IMR-90 (cell line): ENCODE measurements around the gene OR8G1. TPM values are rescaled to one million over a fixed set of nuclear protein-coding genes. Genes with fewer than 3 reads are reported as not detected.

Source experiments
- ATAC-seq: fragments of 200-7000 bp; cut with Tn5 transposase; 2 replicates; pipeline ENCODE4 v1.9.1; 2020; ENCODE audit warnings: low read depth, mild to moderate bottlenecking, moderate library complexity
- BruUV-seq: library from RNA; stranded (reverse); fragments of 400-500 nt; replicated peaks from 2 replicates; lab custom pipeline; 2021; lab: Mats Ljungman, UMichigan
- CTCF ChIA-PET: fragments of 300-600 bp; formaldehyde crosslinking; extraction: SDS; loops from one replicate; lab custom pipeline; 2021; ENCODE audit warnings: antibody characterized with exemption; lab: Yijun Ruan, JAX
- POLR2A ChIA-PET: fragments of 300-600 bp; sonication (Branson Sonifier 250); formaldehyde crosslinking; loops from one replicate; lab custom pipeline; 2022; ENCODE audit warnings: antibody characterized with exemption; ENCODE audit not compliant: unreplicated experiment; lab: Charles Lee
- DNase-seq: peaks from one replicate; pipeline ENCODE4 v3.0.0; 2013
- H2AFZ ChIP-seq: replicated peaks from 2 replicates; pipeline ENCODE3; 2013; ENCODE audit warnings: low read length, mild to moderate bottlenecking; ENCODE audit not compliant: poor library complexity
- H2AK5ac ChIP-seq: 2 replicates; pipeline ENCODE4 v1.6.1; 2013; ENCODE audit warnings: low read depth, low read length, inconsistent platforms
- H2AK9ac ChIP-seq: replicated peaks from 2 replicates; pipeline ENCODE3; 2013; ENCODE audit warnings: mild to moderate bottlenecking, low read depth, low read length, moderate library complexity; ENCODE audit not compliant: poor library complexity
- H2BK120ac ChIP-seq: 2 replicates; pipeline ENCODE4 v1.6.1; 2013; ENCODE audit warnings: low read depth, low read length, inconsistent platforms
- H2BK15ac ChIP-seq: 3 replicates; pipeline ENCODE4 v1.6.1; 2013; ENCODE audit warnings: low read depth, low read length, inconsistent platforms
- H2BK20ac ChIP-seq: 2 replicates; pipeline ENCODE4 v1.6.1; 2013; ENCODE audit warnings: low read depth, mild to moderate bottlenecking, inconsistent platforms, low read length, moderate library complexity
- H2BK5ac ChIP-seq: 2 replicates; pipeline ENCODE4 v1.6.1; 2013; ENCODE audit warnings: mild to moderate bottlenecking, low read depth, low read length, inconsistent platforms; ENCODE audit not compliant: poor library complexity, severe bottlenecking
- H3K14ac ChIP-seq: replicated peaks from 2 replicates; pipeline ENCODE4 v1.6.1; 2013; ENCODE audit warnings: low read depth, low read length, inconsistent platforms
- H3K18ac ChIP-seq: 2 replicates; pipeline ENCODE4 v1.6.1; 2013; ENCODE audit warnings: low read depth, low read length, control low read depth
- H3K23ac ChIP-seq: 2 replicates; pipeline ENCODE4 v1.6.1; 2013; ENCODE audit warnings: low read depth, low read length, inconsistent platforms
- H3K27ac ChIP-seq: 2 replicates; pipeline ENCODE4 v1.5.1; 2013; ENCODE audit warnings: mild to moderate bottlenecking, control low read depth, low read length; ENCODE audit not compliant: insufficient read depth
- H3K27me3 ChIP-seq: 2 replicates; pipeline ENCODE4 v1.6.1; 2013; ENCODE audit warnings: low read length; ENCODE audit not compliant: control insufficient read depth, insufficient read depth
- H3K36me3 ChIP-seq: 2 replicates; pipeline ENCODE4 v1.6.1; 2013; ENCODE audit warnings: low read length, mixed read lengths; ENCODE audit not compliant: control insufficient read depth, insufficient read depth
- H3K4ac ChIP-seq: 2 replicates; pipeline ENCODE4 v1.6.1; 2013; ENCODE audit warnings: low read depth, low read length, inconsistent platforms
- H3K4me1 ChIP-seq: 2 replicates; pipeline ENCODE4 v1.6.1; 2013; ENCODE audit warnings: low read length, mixed read lengths; ENCODE audit not compliant: control insufficient read depth, insufficient read depth
- H3K4me2 ChIP-seq: 2 replicates; pipeline ENCODE4 v1.6.1; 2013; ENCODE audit warnings: low read depth, mild to moderate bottlenecking, control low read depth, low read length, moderate library complexity
- H3K4me3 ChIP-seq: 2 replicates; pipeline ENCODE4 v1.5.1; 2013; ENCODE audit warnings: low read depth, mild to moderate bottlenecking, control low read depth, low read length, moderate library complexity; ENCODE audit not compliant: insufficient read depth
- H3K56ac ChIP-seq: 2 replicates; pipeline ENCODE4 v1.6.1; 2013; ENCODE audit warnings: low read length, inconsistent platforms; ENCODE audit not compliant: insufficient read depth; ENCODE audit errors: extremely low read depth
- H3K79me1 ChIP-seq, 2 experiments: 2 replicates each; pipeline ENCODE4 v1.6.1; 2013; ENCODE audit warnings: low read length in 2 of 2, inconsistent platforms in 1 of 2, low read depth in 1 of 2
- H3K9ac ChIP-seq: 2 replicates; pipeline ENCODE4 v1.6.1; 2013; ENCODE audit warnings: low read depth, low read length, control low read depth
- H3K9me1 ChIP-seq: 2 replicates; pipeline ENCODE4 v1.6.1; 2013; ENCODE audit warnings: low read length, inconsistent platforms; ENCODE audit not compliant: insufficient read depth
- H3K9me3 ChIP-seq: 2 replicates; pipeline ENCODE4 v1.6.1; 2013; ENCODE audit warnings: low read length; ENCODE audit not compliant: control insufficient read depth, insufficient read depth
- H4K20me1 ChIP-seq: 2 replicates; pipeline ENCODE4 v1.6.1; 2013; ENCODE audit warnings: low read length, inconsistent platforms; ENCODE audit not compliant: insufficient read depth
- H4K5ac ChIP-seq: 2 replicates; pipeline ENCODE4 v1.6.1; 2013; ENCODE audit warnings: mild to moderate bottlenecking, low read depth, low read length, control low read depth
- H4K8ac ChIP-seq, 2 experiments: 2 replicates each; pipeline ENCODE4 v1.6.1; 2013; ENCODE audit warnings: low read depth in 2 of 2, low read length in 2 of 2, control low read depth in 1 of 2, inconsistent platforms in 1 of 2
- H4K91ac ChIP-seq: 2 replicates; pipeline ENCODE4 v1.6.1; 2013; ENCODE audit warnings: low read depth, low read length, inconsistent platforms; ENCODE audit not compliant: insufficient read depth
- MAFK ChIP-seq: IDR thresholded peaks from 2 replicates; pipeline ENCODE4 v1.6.1; 2012; ENCODE audit warnings: low read depth, low read length, improper control_type of control experiment
- RCOR1 ChIP-seq: IDR thresholded peaks from 2 replicates; pipeline ENCODE4 v1.6.1; 2012; ENCODE audit warnings: mild to moderate bottlenecking, low read length, improper control_type of control experiment; ENCODE audit not compliant: insufficient replicate concordance
- SMC3 ChIP-seq: fragments of 150-350 bp; IDR thresholded peaks from 2 replicates; pipeline ENCODE4 v1.6.1; 2016; ENCODE audit warnings: low read depth, mild to moderate bottlenecking, antibody characterized with exemption, low read length, moderate library complexity
- dilution Hi-C: fragments of 300-500 bp; cut with HindIII; formaldehyde crosslinking; loops from one replicate; pipeline ENCODE4 v1.14.3; 2018; ENCODE audit warnings: low sequenced_read_pairs; ENCODE audit not compliant: unreplicated experiment
- in situ Hi-C: fragments of 300-500 bp; cut with MboI; formaldehyde crosslinking; loops from 3 replicates; pipeline ENCODE4 v1.14.3; 2019; ENCODE audit warnings: low sequenced_read_pairs, inconsistent platforms, mixed read lengths
- intact Hi-C: fragments of 100-400 bp; cut with micrococcal nuclease; formaldehyde crosslinking; loops from 2 replicates; pipeline ENCODE4 v1.10.0; 2022
- polyA plus RNA-seq, 3 experiments: library from polyadenylated mRNA; depleted of rRNA; stranded (reverse); fragments of >200 nt; gene quantifications; 2 replicates each; pipeline ENCODE4 v1.2.3, GENCODE V29; 2012; ENCODE audit warnings: low replicate concordance in 1 of 3
- total RNA-seq: library from RNA; depleted of rRNA; stranded (reverse); fragments of >200 nt; gene quantifications from 2 replicates; pipeline ENCODE4 v1.2.3, GENCODE V29; 2012

The OR8G1 gene
- total and polyA plus RNA-seq, 2 of the 4 experiments (the other 2 are of a cell fraction), result not detected

DNA sequence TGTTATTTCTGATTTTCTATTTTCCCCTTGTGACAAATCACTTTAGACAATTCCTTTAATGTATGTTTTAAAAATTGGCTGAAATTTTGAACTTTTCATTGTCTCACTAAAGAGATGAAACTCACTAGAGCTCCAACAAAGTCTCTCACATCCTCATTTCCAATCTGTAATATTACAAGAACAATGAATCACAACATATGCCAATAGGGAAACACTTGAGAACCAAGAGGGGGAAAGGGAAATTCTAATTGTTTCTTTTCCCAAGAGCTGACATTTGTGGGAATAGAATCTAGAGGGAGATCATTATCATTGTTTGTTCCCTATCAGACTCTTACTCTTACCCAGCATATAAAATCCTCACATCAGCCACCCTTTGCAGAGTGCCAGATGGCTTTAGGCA is 29.6 kb upstream of the OR8G1 start:
- Histone ChIP-seq H2BK15ac (no peak overlapping the region), H3K9me1 (no peaks in the 10 kb centered on the region), H3K56ac (no peak overlapping the region), H3K14ac (no peak overlapping the region), H4K91ac (no peak overlapping the region), H4K5ac (no peak overlapping the region), H3K23ac (no peak overlapping the region), H4K20me1 (no peaks in the 10 kb centered on the region), H3K9me3 (no peaks in the 10 kb centered on the region), H4K8ac (no peak overlapping the region), H2AK5ac (no peak overlapping the region), H3K4me1 (no peaks in the 10 kb centered on the region), H3K9ac (no peak overlapping the region), H3K79me1 (no peaks in the 10 kb centered on the region), H3K27ac (no peak overlapping the region), H3K4me2 (no peak overlapping the region), H3K18ac (no peak overlapping the region), H2AK9ac (no peak overlapping the region), H2BK20ac (no peak overlapping the region), H2BK120ac (no peak overlapping the region), H3K4ac (no peak overlapping the region), H3K4me3 (no peak overlapping the region), H2BK5ac (no peak overlapping the region), H2AFZ (no peak overlapping the region), H3K36me3 (no peaks in the 10 kb centered on the region), H3K27me3 (no peaks in the 10 kb centered on the region; the same call in 1 of the 2 replicates)
- intact Hi-C loops, result no loop called here
- POLR2A ChIA-PET, result no interaction called here
- dilution Hi-C loops, result no loop called here
- BruUV-seq, result no TSS peak
- DNase-seq (no peak), ATAC-seq (no peak)
- in situ Hi-C loops, result no loop called here
- TF ChIP-seq MAFK (no peak), SMC3 (no peak), RCOR1 (no peak)
- CTCF ChIA-PET, result no interaction called here
